Activated CD8-positive, alpha-beta T cell treated with anti-CD3 and anti-CD28 coated beads for 36 hours (primary cell): ENCODE measurements around the gene TERT. TPM values are rescaled to one million over a fixed set of nuclear protein-coding genes. Genes with fewer than 3 reads are reported as not detected.

Experiments used
- ATAC-seq: fragments of 200-7000 bp; cut with Tn5 transposase; one replicate; pipeline ENCODE4 v1.10.0; 2021; ENCODE audit warnings: mild to moderate bottlenecking, moderate library complexity
- CTCF ChIA-PET: fragments of 350-600 bp; sonication (Branson Sonifier 250); formaldehyde crosslinking; loops from one replicate; lab custom pipeline; 2021; ENCODE audit warnings: antibody characterized with exemption; lab: Charles Lee
- POLR2A ChIA-PET: fragments of 350-600 bp; sonication (Branson Sonifier 250); formaldehyde crosslinking; loops from one replicate; lab custom pipeline; 2021; ENCODE audit warnings: antibody characterized with exemption; lab: Charles Lee
- DNase-seq: peaks from one replicate; pipeline ENCODE4 v3.0.0-alpha.2; 2020
- H3K27ac Mint-ChIP-seq: one replicate; pipeline ENCODE4 v1.8.0; 2021; ENCODE audit warnings: mild to moderate bottlenecking, mixed read lengths
- H3K27me3 Mint-ChIP-seq: one replicate; pipeline ENCODE4 v1.8.0; 2021; ENCODE audit warnings: mixed read lengths
- H3K36me3 Mint-ChIP-seq: one replicate; pipeline ENCODE4 v1.8.0; 2021; ENCODE audit warnings: low read depth, mixed read lengths
- H3K4me1 Mint-ChIP-seq: one replicate; pipeline ENCODE4 v1.8.0; 2021; ENCODE audit warnings: low read depth, mixed read lengths
- H3K4me3 Mint-ChIP-seq: one replicate; pipeline ENCODE4 v1.8.0; 2021; ENCODE audit warnings: mild to moderate bottlenecking, moderate library complexity, mixed read lengths
- H3K9me3 Mint-ChIP-seq: one replicate; pipeline ENCODE4 v1.8.0; 2021; ENCODE audit warnings: mixed read lengths
- CTCF ChIP-seq: fragments of 200-600 bp; IDR thresholded peaks from one replicate; pipeline ENCODE4 v1.8.0; 2022; ENCODE audit warnings: antibody characterized with exemption, mild to moderate bottlenecking
- intact Hi-C: fragments of 100-400 bp; cut with micrococcal nuclease; formaldehyde crosslinking; loops from one replicate; pipeline ENCODE4 v1.10.0; 2022
- total RNA-seq, 2 experiments: library from RNA; stranded (reverse); gene quantifications; one replicate each; pipeline ENCODE4 v1.2.3, GENCODE V29; 2021

The TERT gene
- total RNA-seq, 2 experiments from 2014 or later, result 12.5 to 12.7 TPM

GRCh38 chr5:1274471-1274870 is 20.4 kb downstream of the TERT start:
- ChIA-PET CTCF (no interaction called here), POLR2A (no interaction called here)
- H3K27me3 Mint-ChIP-seq, result peaks cover 3% of the 10 kb centered on the region
- H3K4me3 Mint-ChIP-seq, result no peak overlapping the region
- DNase-seq (no peak), ATAC-seq (no peak)
- intact Hi-C loops, result no loop called here
- TF ChIP-seq CTCF, result no peak
- H3K27ac Mint-ChIP-seq, result no peak overlapping the region
- H3K9me3 Mint-ChIP-seq, result no peaks in the 10 kb centered on the region
- H3K4me1 Mint-ChIP-seq, result no peaks in the 10 kb centered on the region
- H3K36me3 Mint-ChIP-seq, result peaks cover 17% of the 10 kb centered on the region

GRCh38 chr5:1273745-1274144 is 21.1 kb downstream of the TERT start:
- Mint-ChIP-seq H3K27ac (no peak overlapping the region), H3K27me3 (peaks cover 3% of the 10 kb centered on the region), H3K4me1 (peaks cover 4% of the 10 kb centered on the region), H3K4me3 (no peak overlapping the region), H3K9me3 (no peaks in the 10 kb centered on the region), H3K36me3 (peaks cover 15% of the 10 kb centered on the region)
- no peak for ATAC-seq
- intact Hi-C loops, result no loop called here
- ChIA-PET POLR2A (no interaction called here), CTCF (no interaction called here)
- DNase-seq, result peak; percentile 22
- TF ChIP-seq CTCF, result no peak

DNA sequence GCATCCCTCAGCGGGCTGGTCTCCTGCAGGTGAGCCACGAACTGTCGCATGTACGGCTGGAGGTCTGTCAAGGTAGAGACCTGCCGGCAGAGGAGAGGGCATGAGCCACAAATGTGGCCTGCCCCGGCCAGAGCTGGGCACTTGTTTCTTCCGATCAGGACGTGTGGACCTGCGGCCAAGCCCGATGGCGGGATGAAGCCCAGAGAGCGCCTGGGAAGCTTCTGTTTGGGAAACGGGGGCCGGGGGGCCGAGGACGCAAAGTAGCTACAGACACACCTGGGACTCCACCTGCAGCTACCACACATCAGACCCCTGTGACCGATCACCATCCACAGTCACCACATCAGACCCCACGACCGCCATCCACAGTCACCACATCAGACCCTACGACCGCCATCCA is 22.7 kb downstream of the TERT start:
- Mint-ChIP-seq H3K4me3 (no peak overlapping the region), H3K9me3 (no peaks in the 10 kb centered on the region), H3K36me3 (peaks cover 14% of the 10 kb centered on the region), H3K27ac (no peak overlapping the region), H3K27me3 (peaks cover 3% of the 10 kb centered on the region), H3K4me1 (peaks cover 11% of the 10 kb centered on the region)
- POLR2A ChIA-PET, result no interaction called here
- DNase-seq (no peak), ATAC-seq (no peak)
- intact Hi-C loops, result no loop called here
- CTCF ChIA-PET, result no interaction called here
- no peak for TF ChIP-seq CTCF

DNA sequence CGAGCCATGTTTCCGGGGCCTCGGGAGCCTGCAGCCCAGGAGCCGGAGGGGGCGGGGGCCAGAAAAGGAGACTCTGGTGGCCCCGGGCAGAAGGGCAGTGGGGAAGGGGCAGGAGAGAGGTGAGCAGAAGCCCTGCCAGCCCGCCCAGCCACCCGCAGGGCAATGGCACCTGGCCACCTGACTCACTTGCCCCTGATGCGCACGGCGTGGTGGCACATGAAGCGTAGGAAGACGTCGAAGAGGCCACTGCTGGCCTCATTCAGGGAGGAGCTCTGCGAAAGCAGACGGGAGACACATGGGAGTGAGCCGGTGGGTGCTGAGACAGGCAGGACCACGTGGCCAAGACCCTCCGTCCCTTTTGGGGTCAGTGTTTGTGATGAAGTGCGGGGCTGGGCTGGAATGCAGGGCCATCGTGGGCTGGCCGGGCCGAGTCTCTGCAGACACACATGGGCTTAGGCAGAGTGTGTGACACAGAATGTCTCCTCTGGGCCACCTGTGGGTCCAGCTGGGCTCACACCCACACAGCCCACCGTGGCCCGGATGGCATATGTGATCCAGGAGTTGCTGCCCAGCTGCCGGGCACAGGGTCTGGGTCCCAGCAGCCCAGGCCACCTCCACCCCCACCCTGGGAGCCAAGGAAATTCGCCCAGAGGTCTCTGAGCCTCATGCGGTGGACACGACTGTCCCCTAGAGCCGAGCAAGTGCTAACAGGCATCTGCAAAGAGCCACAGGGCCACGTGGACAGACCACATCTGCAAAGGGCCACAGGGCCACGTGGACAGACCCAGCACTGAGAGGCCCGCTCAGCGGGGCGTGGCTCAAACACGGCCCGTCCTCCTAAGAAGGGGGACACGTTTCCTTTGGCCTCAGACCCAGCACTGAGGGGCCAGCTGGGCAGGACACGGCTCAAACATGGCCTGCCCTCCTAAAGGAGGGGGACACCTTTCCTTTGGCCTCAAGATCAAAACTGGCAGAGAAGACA is 23.6 kb downstream of the TERT start:
- ATAC-seq, result no peak
- intact Hi-C loops, result no loop called here
- CTCF ChIA-PET, result no interaction called here
- H3K4me3 Mint-ChIP-seq, result no peak overlapping the region
- POLR2A ChIA-PET, result interaction anchor here (0.6 kb wide), 2 partner anchors 11 to 36 kb away, joined by 3 read pairs; no protein-coding TSS in a partner anchor
- no peak for TF ChIP-seq CTCF
- no peaks in the 10 kb centered on the region for H3K9me3 Mint-ChIP-seq
- DNase-seq, result no peak
- H3K4me1 Mint-ChIP-seq, result peaks cover 11% of the 10 kb centered on the region
- H3K27ac Mint-ChIP-seq, result no peak overlapping the region
- peaks cover 21% of the 10 kb centered on the region for H3K36me3 Mint-ChIP-seq
- H3K27me3 Mint-ChIP-seq, result peaks cover 2% of the 10 kb centered on the region

DNA sequence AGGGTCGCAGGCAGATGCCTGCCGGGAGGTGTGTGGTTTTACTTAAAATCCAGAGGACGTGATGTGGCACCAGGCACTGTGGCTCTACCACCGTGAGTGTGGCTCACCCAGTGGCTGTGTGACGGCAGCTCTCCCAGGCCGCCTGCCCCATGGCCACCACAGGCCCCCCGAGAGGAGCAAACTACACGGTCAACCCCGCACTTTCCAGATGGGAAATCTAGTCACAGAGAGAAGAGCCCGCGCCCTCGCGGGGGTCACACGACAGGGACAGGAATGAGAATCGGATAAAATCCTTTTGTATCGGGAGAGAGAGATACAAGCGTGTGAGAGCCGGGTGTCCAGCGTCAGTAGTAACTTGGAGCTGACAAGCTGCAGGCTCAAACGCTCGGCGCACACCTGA is 24.4 kb downstream of the TERT start:
- Mint-ChIP-seq H3K4me3 (no peak overlapping the region), H3K27me3 (peaks cover 2% of the 10 kb centered on the region), H3K27ac (no peak overlapping the region), H3K4me1 (peaks cover 11% of the 10 kb centered on the region), H3K9me3 (no peaks in the 10 kb centered on the region), H3K36me3 (peaks cover 21% of the 10 kb centered on the region)
- DNase-seq (no peak), ATAC-seq (no peak)
- intact Hi-C loops, result no loop called here
- ChIA-PET POLR2A (no interaction called here), CTCF (no interaction called here)
- TF ChIP-seq CTCF, result no peak
